ENCODE measurements around the gene TRPC5OS. TPM values are rescaled to one million over a fixed set of nuclear protein-coding genes. Genes with fewer than 3 reads are reported as not detected.

TRPC5OS gene
- total and polyA plus RNA-seq, 2 of the 8 experiments (the other 6 are each of a cell fraction or from before 2014, with no cell fraction given), result not detected

DNA sequence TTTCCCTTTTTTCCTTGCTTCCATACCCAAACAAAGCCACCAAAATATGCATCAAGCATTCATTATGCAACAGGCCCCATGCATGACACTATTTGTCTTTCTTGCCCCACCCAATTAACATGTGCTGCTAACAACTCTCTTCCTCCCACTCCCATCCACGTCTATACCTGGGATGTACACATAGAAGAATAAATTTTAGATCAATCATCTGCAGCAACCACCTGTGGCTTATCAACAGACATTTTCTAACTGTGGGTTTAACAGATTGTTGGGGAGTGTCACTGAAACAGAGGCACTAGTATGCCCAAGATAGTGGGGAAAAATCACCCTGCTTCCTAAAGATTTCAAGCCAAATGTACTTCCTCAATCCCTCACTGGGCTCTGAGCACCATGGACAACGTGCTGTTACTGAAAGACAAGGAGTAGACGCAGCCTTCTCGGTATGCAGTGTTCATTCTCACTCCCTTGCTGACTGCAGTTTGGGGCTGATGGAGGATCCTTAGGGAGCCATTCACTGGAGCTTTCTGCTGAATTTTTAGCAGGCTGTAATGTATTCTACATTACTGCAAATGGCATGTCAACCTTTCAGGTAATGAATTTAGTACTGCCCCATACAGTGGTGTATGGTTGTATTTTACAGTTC is 28.4 kb upstream of the TRPC5OS start (continued):
- TF ChIP-seq RXRA (IDR thresholded peaks at IDR 0.05; ENCODE audit: insufficient read depth, low read depth, low read length), result no peak
